DOHH2 (cell line): ENCODE data around the gene SELL.
A peak's percentile ranks its signal among the peaks of the same experiment; 100 is the strongest.

ENCODE experiments used
- H3F3A ChIP-seq: fragments of 200-600 bp; sonication (generic), shearing (Covaris generic); 2 replicates; pipeline ENCODE4 v1.6.0; 2016; ENCODE audit warnings: antibody characterized with exemption, mild to moderate bottlenecking; ENCODE audit not compliant: control insufficient read depth, insufficient read depth
- H3K27ac ChIP-seq: fragments of 200-600 bp; sonication (generic); 2 replicates; pipeline ENCODE4 v1.5.1; 2014; ENCODE audit warnings: low read depth, mild to moderate bottlenecking, low read length, moderate library complexity
- H3K27me3 ChIP-seq: fragments of 200-600 bp; sonication (generic); 2 replicates; pipeline ENCODE4 v1.6.1; 2014; ENCODE audit warnings: mild to moderate bottlenecking, low read length, mixed read lengths; ENCODE audit not compliant: control insufficient read depth
- H3K36me3 ChIP-seq: fragments of 200-600 bp; sonication (generic); 2 replicates; pipeline ENCODE4 v1.6.1; 2014; ENCODE audit warnings: mild to moderate bottlenecking, low read length, moderate library complexity, mixed read lengths; ENCODE audit not compliant: control insufficient read depth
- H3K4me1 ChIP-seq: fragments of 200-600 bp; sonication (generic); 2 replicates; pipeline ENCODE4 v1.6.1; 2014; ENCODE audit warnings: mild to moderate bottlenecking, low read length, mixed read lengths; ENCODE audit not compliant: control insufficient read depth
- H3K4me2 ChIP-seq: fragments of 200-600 bp; sonication (generic); 2 replicates; pipeline ENCODE4 v1.6.0; 2014; ENCODE audit warnings: mild to moderate bottlenecking, low read length, moderate library complexity
- H3K4me3 ChIP-seq: fragments of 200-600 bp; sonication (generic); 2 replicates; pipeline ENCODE4 v1.5.1; 2014; ENCODE audit warnings: mild to moderate bottlenecking, low read length, mixed read lengths
- H3K79me2 ChIP-seq: fragments of 200-600 bp; sonication (generic); 2 replicates; pipeline ENCODE4 v1.6.1; 2014; ENCODE audit warnings: mild to moderate bottlenecking, low read length, mixed read lengths; ENCODE audit not compliant: control insufficient read depth
- H3K9me2 ChIP-seq: fragments of 200-600 bp; sonication (generic); replicated peaks from 2 replicates; pipeline ENCODE4 v1.6.1; 2014; ENCODE audit warnings: mild to moderate bottlenecking, low read length, mixed read lengths; ENCODE audit not compliant: control insufficient read depth
- H3K9me3 ChIP-seq: fragments of 200-600 bp; sonication (generic); 2 replicates; pipeline ENCODE4 v1.6.1; 2014; ENCODE audit warnings: antibody characterized with exemption, low read length, mixed read lengths; ENCODE audit not compliant: control insufficient read depth, insufficient read depth
- H4K20me1 ChIP-seq: fragments of 200-600 bp; sonication (generic); 2 replicates; pipeline ENCODE4 v1.6.0; 2014; ENCODE audit warnings: low read depth, mild to moderate bottlenecking, antibody characterized with exemption, low read length, moderate library complexity; ENCODE audit not compliant: control insufficient read depth, insufficient read depth
- CTCF ChIP-seq: fragments of 200-600 bp; sonication (generic); IDR thresholded peaks from one replicate; pipeline ENCODE4 v1.5.1; 2014; ENCODE audit warnings: antibody characterized with exemption, mild to moderate bottlenecking, low read depth, low read length; ENCODE audit not compliant: poor library complexity, severe bottlenecking
- EZH2phosphoT487 ChIP-seq: fragments of 200-600 bp; sonication (generic); IDR thresholded peaks from 2 replicates; pipeline ENCODE4 v1.6.1; 2017; ENCODE audit warnings: borderline replicate concordance, mild to moderate bottlenecking, antibody characterized with exemption, low read length, moderate library complexity, mixed read lengths

Gene SELL

GRCh38 chr1:169697755-169698154, 13.7 kb downstream of the SELL start:
- TF ChIP-seq EZH2phosphoT487 = no peak
- no peak for TF ChIP-seq CTCF
- Histone ChIP-seq H3K9me3 (no peaks in the 10 kb centered on the region), H3K27ac (peak overlapping the region; percentile 59), H3K4me1 (peaks cover 99% of the 10 kb centered on the region), H3F3A (peaks cover 20% of the 10 kb centered on the region), H3K36me3 (peaks cover 47% of the 10 kb centered on the region), H3K79me2 (no peaks in the 10 kb centered on the region), H3K4me3 (peak overlapping the region; percentile 8), H3K27me3 (no peaks in the 10 kb centered on the region), H3K9me2 (no peaks in the 10 kb centered on the region), H4K20me1 (no peaks in the 10 kb centered on the region), H3K4me2 (peak overlapping the region; percentile 65)

GRCh38 chr1:169696273-169697100, 14.9 kb downstream of the SELL start:
- Histone ChIP-seq H3K9me2 (no peaks in the 10 kb centered on the region), H3K4me2 (peak overlapping the region; percentile 65), H3K79me2 (no peaks in the 10 kb centered on the region), H3K4me1 (peaks cover 97% of the 10 kb centered on the region), H4K20me1 (no peaks in the 10 kb centered on the region), H3K27ac (peak overlapping the region; percentile 57), H3F3A (peaks cover 16% of the 10 kb centered on the region), H3K27me3 (no peaks in the 10 kb centered on the region), H3K36me3 (peaks cover 34% of the 10 kb centered on the region), H3K9me3 (no peaks in the 10 kb centered on the region), H3K4me3 (peak overlapping the region; percentile 50)
- no peak for TF ChIP-seq CTCF
- no peak for TF ChIP-seq EZH2phosphoT487

DNA sequence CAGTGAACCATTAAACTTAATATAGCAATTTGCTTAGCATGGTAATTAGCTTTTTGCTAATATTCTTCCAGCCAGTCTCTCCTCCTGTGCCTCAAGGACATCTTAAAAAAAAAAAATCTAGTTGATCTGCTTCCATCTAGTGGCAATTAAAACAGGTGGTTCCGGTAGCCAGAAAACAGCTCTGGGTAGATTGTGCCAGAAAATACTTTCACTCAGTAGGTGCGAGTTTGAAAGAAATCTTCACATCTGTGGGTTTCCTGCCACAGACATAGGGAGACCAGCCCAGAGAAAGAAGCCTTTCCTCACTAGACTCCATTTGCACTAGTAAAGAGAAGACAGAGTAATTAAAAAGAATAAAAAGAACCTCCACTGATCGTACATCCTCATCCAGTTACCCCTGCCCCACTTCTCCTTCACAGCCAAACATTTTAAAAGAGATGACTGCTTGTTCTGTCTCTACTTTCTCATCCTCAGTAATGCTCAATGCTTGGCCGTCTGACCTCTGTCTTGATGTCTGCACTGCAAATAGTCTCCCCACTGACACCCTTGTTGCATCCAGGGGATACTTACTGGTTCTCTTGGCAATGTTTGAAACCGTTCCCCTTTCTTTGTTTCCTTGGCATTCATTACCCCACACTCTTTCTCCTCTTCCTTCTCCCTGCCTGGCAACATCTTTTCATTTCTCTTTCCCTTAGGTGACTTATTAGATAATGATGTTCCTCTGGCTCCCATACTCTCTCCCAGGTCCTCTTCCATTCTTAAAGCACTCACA, 16.9 kb downstream of the SELL start:
- peak overlapping the region; percentile 44 for H3K27ac ChIP-seq

More for the DNA sequence above, 16.9 kb downstream of the SELL start:
- TF ChIP-seq EZH2phosphoT487 (no peak), CTCF (peak; percentile 49)
- no peaks in the 10 kb centered on the region for H3K79me2 ChIP-seq
- H3K36me3 ChIP-seq = peaks cover 25% of the 10 kb centered on the region
- peaks cover 16% of the 10 kb centered on the region for H3F3A ChIP-seq
- peaks cover 96% of the 10 kb centered on the region for H3K4me1 ChIP-seq
- no peaks in the 10 kb centered on the region for H4K20me1 ChIP-seq
- peak overlapping the region; percentile 34 for H3K4me2 ChIP-seq
- H3K9me3 ChIP-seq = no peaks in the 10 kb centered on the region
- 0 out of 2 replicates have a peak overlapping the region, but pooled peaks have one; percentile 17 for H3K4me3 ChIP-seq
- H3K9me2 ChIP-seq = no peaks in the 10 kb centered on the region
- no peaks in the 10 kb centered on the region for H3K27me3 ChIP-seq
